Activated naive CD4-positive, alpha-beta T cell treated with anti-CD3 and anti-CD28 coated beads, Interleukin-2, amount 10 ng/mL, durations not matched to agents 5 hours and 36 hours (primary cell): ENCODE data around the gene PRADC1. TPM values are rescaled to one million over a fixed set of nuclear protein-coding genes. Genes with fewer than 3 reads are reported as not detected.

Source experiments
- total RNA-seq, 2 experiments: library from RNA; stranded (reverse); gene quantifications; one replicate each; pipeline ENCODE4 v1.2.3, GENCODE V29; 2021

PRADC1 gene
- total RNA-seq, result 10 to 100 TPM; 11.5 to 12.7 TPM

DNA sequence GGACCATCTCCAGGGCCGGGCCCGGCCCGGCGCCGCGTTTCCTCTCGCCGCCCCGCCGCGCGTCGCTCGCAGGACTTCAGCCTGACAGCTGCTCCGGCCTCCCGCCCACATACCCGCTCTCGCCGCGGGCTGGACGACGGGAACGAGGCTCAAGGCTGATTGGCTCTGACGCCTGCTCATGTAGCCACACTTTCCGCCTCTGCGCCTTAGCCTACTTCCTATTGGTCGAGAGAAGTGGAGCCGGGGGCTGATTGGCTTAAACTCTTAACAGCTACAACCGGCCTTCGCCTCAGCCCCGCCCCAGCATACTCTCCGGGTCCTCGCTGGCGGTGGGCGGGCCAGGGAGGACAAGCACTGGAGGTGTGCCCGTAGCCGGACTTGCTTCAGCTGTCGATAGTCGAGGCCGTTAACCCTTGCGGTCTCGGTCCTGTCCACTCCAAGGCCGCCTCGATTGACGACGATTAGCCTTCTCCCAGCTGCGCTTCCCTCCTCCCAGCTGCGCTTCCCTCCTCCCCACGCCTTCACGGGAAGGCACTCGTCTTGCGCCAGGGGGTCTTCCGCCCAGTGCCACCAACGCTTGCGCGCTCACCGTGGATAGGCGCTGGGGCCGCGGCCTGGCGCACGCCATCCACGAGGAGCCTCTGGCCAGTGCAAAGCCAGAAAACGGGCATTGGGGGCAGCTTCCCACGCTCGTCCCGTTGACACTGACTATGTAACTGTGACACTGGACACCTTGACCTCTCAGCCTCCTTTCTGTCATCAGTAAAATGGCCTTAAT, at the start of gene PRADC1:
PRADC1 (minus strand) TSS at position 86 of the 778 bp plus-strand sequence; CDS start at position 7, 79 bp downstream.

GRCh38 chr2:73233932-73234832, 1.1 kb upstream of the PRADC1 start, which contains the start of gene CCT7:
Gene CCT7 (plus strand): TSS chr2:73234308. CDS start chr2:73234379, 71 bp downstream.

GRCh38 chr2:73214120-73215035, 18.7 kb downstream of the PRADC1 start, which contains the start of gene SMYD5:
Gene SMYD5 (plus strand): TSS chr2:73214245. CDS start chr2:73214267, 22 bp downstream.

DNA sequence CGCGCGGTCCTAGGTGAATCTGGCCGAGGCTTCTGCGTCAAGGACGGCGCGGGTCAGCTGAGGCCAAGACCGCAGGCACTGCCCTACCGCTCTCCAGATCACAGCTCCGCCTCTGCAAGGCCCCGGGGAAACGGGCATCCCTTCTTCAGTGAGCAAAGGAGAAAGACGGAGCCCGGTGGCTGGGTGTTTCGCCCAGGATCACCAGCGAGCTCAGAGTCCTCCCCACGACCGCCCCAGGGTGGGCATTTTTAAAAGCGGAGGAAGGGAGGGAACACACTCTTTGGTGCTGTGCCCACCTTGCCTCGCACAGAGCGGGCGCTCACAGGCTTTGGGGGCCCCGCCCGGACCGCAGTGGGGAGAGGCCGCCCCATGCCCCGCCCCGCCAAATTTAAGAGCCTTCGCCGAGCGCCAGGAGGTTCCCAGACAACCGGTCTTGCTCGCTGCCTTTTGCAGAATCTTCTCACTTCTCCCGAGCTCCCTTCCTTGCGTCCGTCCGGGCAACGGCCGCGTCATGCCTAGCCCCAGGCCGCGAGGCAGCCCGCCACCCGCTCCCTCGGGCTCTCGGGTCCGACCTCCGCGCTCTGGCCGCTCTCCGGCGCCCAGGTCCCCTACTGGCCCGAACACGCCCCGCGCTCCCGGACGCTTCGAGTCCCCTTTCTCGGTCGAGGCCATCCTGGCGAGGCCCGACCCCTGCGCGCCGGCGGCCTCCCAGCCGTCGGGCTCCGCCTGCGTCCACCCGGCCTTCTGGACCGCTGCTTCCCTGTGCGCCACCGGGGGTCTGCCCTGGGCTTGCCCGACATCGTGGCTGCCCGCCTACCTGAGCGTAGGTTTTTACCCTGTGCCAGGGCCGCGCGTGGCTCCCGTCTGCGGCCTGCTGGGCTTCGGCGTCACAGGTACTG, 30.6 kb downstream of the PRADC1 start, which contains the start of gene NOTO:
NOTO (plus strand) TSS at position 419 of the 899 bp plus-strand sequence; CDS start at position 512, 93 bp downstream.

Other genes starting within 250 kb of the PRADC1 start
- 1 to 10 TPM; 5.3 to 8.0 TPM for gene SFXN5, start 161.5 kb downstream of the PRADC1 start, total RNA-seq
- 1 to 10 TPM; 6.2 to 6.9 TPM for gene RAB11FIP5, start 120.3 kb downstream of the PRADC1 start, total RNA-seq
- gene NOTO, start 30.7 kb downstream of the PRADC1 start, total RNA-seq, result not detected
- gene SMYD5, start 19.0 kb downstream of the PRADC1 start, total RNA-seq, result 10 to 100 TPM; 14.2 to 15.2 TPM
- 100 to 1,000 TPM; 222 to 232 TPM for gene CCT7, start 1.1 kb upstream of the PRADC1 start, total RNA-seq
- 10 to 100 TPM; 16.4 to 16.6 TPM for gene FBXO41, start 51.2 kb upstream of the PRADC1 start, total RNA-seq
- gene EGR4, start 60.3 kb upstream of the PRADC1 start, total RNA-seq, result under 1 TPM in 1 of 2 experiments, not detected in 1; 0.10 TPM
- gene ALMS1, start 152.6 kb upstream of the PRADC1 start, total RNA-seq, result 10 to 100 TPM; 21.8 to 27.2 TPM